Osteocyte (in vitro differentiated cells): Measurements from ENCODE around the gene TTLL10. TPM values are rescaled to one million over a fixed set of nuclear protein-coding genes. Genes with fewer than 3 reads are reported as not detected.

Source experiments
- DNase-seq: peaks from one replicate; pipeline ENCODE4 v3.0.0; 2021; ENCODE audit warnings: mixed read lengths; ENCODE audit not compliant: unreplicated experiment; ENCODE audit errors: extremely low spot score
- H3K27ac Mint-ChIP-seq: one replicate; pipeline ENCODE4 v1.8.0; 2021; ENCODE audit warnings: mild to moderate bottlenecking, mixed read lengths; ENCODE audit not compliant: unreplicated experiment
- H3K27me3 Mint-ChIP-seq: one replicate; pipeline ENCODE4 v1.8.0; 2021; ENCODE audit warnings: mixed read lengths; ENCODE audit not compliant: unreplicated experiment
- H3K36me3 Mint-ChIP-seq: one replicate; pipeline ENCODE4 v1.8.0; 2021; ENCODE audit warnings: mixed read lengths; ENCODE audit not compliant: unreplicated experiment
- H3K4me1 Mint-ChIP-seq: one replicate; pipeline ENCODE4 v1.8.0; 2021; ENCODE audit warnings: mixed read lengths; ENCODE audit not compliant: unreplicated experiment
- H3K4me3 Mint-ChIP-seq: one replicate; pipeline ENCODE4 v1.8.0; 2021; ENCODE audit warnings: mild to moderate bottlenecking, moderate library complexity, mixed read lengths; ENCODE audit not compliant: unreplicated experiment
- H3K9me3 Mint-ChIP-seq: one replicate; pipeline ENCODE4 v1.8.0; 2021; ENCODE audit warnings: mixed read lengths; ENCODE audit not compliant: unreplicated experiment
- CTCF ChIP-seq: fragments of 200-600 bp; sonication (generic); IDR thresholded peaks from 2 replicates; pipeline ENCODE4 v1.5.0; 2021; ENCODE audit warnings: antibody characterized with exemption, mild to moderate bottlenecking, moderate library complexity
- total RNA-seq: library from RNA; stranded (reverse); gene quantifications from 2 replicates; pipeline ENCODE4 v1.2.1, GENCODE V29; 2021

The TTLL10 gene
- total RNA-seq, 1 donor from 2014 or later, result not detected

- H3K4me3 Mint-ChIP-seq, result no peak overlapping the region
- no peak overlapping the region for H3K27ac Mint-ChIP-seq
Measured at GRCh38 chr1:1237874-1238701, 64.4 kb downstream of the TTLL10 start.

GRCh38 chr1:1238702-1239178 is 65.1 kb downstream of the TTLL10 start:
- TF ChIP-seq CTCF, result no peak
- no peak for DNase-seq
- Mint-ChIP-seq H3K4me3 (no peak overlapping the region), H3K9me3 (no peaks in the 10 kb centered on the region), H3K27ac (no peak overlapping the region), H3K4me1 (peaks cover 31% of the 10 kb centered on the region), H3K36me3 (peaks cover 2% of the 10 kb centered on the region), H3K27me3 (no peaks in the 10 kb centered on the region)

More at GRCh38 chr1:1237874-1238701, 64.4 kb downstream of the TTLL10 start:
- H3K9me3 Mint-ChIP-seq, result no peaks in the 10 kb centered on the region
- no peaks in the 10 kb centered on the region for H3K27me3 Mint-ChIP-seq
- DNase-seq, result no peak
- no peak for TF ChIP-seq CTCF
- peaks cover 6% of the 10 kb centered on the region for H3K36me3 Mint-ChIP-seq
- H3K4me1 Mint-ChIP-seq, result peaks cover 36% of the 10 kb centered on the region

- Mint-ChIP-seq H3K4me3 (no peak overlapping the region), H3K27ac (no peak overlapping the region), H3K36me3 (peaks cover 2% of the 10 kb centered on the region), H3K4me1 (peaks cover 28% of the 10 kb centered on the region), H3K27me3 (no peaks in the 10 kb centered on the region), H3K9me3 (no peaks in the 10 kb centered on the region)
- DNase-seq, result no peak
- TF ChIP-seq CTCF, result no peak
Measured at GRCh38 chr1:1239227-1239613, 65.5 kb downstream of the TTLL10 start.

- H3K4me3 Mint-ChIP-seq, result no peak overlapping the region
- H3K27ac Mint-ChIP-seq, result no peak overlapping the region
- no peaks in the 10 kb centered on the region for H3K36me3 Mint-ChIP-seq
- no peak for TF ChIP-seq CTCF
- no peaks in the 10 kb centered on the region for H3K9me3 Mint-ChIP-seq
- H3K4me1 Mint-ChIP-seq, result peaks cover 23% of the 10 kb centered on the region
- H3K27me3 Mint-ChIP-seq, result no peaks in the 10 kb centered on the region
- peak; percentile 91 for DNase-seq
Measured at GRCh38 chr1:1239614-1240347, 66.1 kb downstream of the TTLL10 start.

- H3K27ac Mint-ChIP-seq, result no peak overlapping the region
- no peaks in the 10 kb centered on the region for H3K27me3 Mint-ChIP-seq
Measured at GRCh38 chr1:1240348-1240732, 66.7 kb downstream of the TTLL10 start.

More at GRCh38 chr1:1240348-1240732, 66.7 kb downstream of the TTLL10 start:
- no peak for DNase-seq
- Mint-ChIP-seq H3K9me3 (no peaks in the 10 kb centered on the region), H3K4me1 (peaks cover 23% of the 10 kb centered on the region), H3K36me3 (no peaks in the 10 kb centered on the region), H3K4me3 (no peak overlapping the region)
- TF ChIP-seq CTCF, result no peak
